Measurements from ENCODE around the gene ELMO1. TPM values are rescaled to one million over a fixed set of nuclear protein-coding genes. Genes with fewer than 3 reads are reported as not detected.

ELMO1 gene
- total and polyA plus RNA-seq, 10 of the 15 experiments (the other 5 are each of a cell fraction or from before 2014, with no cell fraction given), result 22.6 to 85.9 (median 56.6) TPM

DNA sequence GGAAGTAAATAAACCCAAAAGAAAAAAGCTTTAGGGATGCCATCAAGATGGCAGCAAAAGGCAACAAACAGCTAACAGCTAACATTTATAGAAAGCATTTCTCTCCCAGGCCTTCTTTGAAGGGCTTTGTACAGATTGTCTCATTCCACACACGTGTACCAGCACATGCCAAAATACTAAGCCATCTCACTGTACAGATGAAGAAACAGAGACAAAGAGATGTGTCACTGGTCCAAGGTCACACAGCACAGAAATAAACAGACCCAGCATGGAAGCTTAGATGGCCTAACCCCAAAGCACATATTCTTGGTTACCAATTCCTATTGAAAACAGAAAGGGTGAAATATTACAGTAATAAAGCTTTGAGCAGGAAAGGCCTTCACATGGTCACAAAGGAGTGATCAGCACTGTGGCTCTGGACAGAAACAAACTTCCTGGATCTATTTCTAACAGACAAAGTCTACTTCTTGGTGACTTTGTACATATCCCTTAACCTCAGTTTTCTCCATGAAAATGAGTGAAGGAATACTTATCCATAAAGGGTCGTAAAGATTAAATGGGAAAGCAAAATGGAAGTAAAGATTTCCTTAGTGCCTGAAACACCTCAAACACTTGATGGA, 346.0 kb downstream of the ELMO1 start:
- WGBS (ENCODE audit: insufficient coverage, insufficient replicate concordance, low lambda C conversion rate, missing lambda C conversion rate), result 88% methylated on average over 2 of the region's 2 CpGs
- H4K20me1 ChIP-seq (ENCODE audit: control insufficient read depth, insufficient read depth), result no peaks in the 10 kb centered on the region
- no peaks in the 10 kb centered on the region; a peak in 1 of 4 replicates for H3K36me3 ChIP-seq (ENCODE audit: control insufficient read depth in 2 of 2, insufficient read depth in 2 of 2, low read length in 1 of 2)
- TF ChIP-seq, protein P1, sequence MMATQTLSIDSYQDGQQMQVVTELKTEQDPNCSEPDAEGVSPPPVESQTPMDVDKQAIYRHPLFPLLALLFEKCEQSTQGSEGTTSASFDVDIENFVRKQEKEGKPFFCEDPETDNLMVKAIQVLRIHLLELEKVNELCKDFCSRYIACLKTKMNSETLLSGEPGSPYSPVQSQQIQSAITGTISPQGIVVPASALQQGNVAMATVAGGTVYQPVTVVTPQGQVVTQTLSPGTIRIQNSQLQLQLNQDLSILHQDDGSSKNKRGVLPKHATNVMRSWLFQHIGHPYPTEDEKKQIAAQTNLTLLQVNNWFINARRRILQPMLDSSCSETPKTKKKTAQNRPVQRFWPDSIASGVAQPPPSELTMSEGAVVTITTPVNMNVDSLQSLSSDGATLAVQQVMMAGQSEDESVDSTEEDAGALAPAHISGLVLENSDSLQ (IDR thresholded peaks at IDR 0.05), result no peak
- TF ChIP-seq PAX5 (IDR thresholded peaks at IDR 0.05; ENCODE audit: borderline replicate concordance, low read depth, low read length), result no peak
- TF ChIP-seq SMARCA5 (IDR thresholded peaks at IDR 0.05), result no peak
- TF ChIP-seq NFIC (IDR thresholded peaks at IDR 0.05; ENCODE audit: low read depth, low read length), result no peak
- no peak for TF ChIP-seq MYB (IDR thresholded peaks at IDR 0.05; ENCODE audit: borderline replicate concordance, low read depth, low read length)
- no peak for TF ChIP-seq NFYA (IDR thresholded peaks at IDR 0.05; ENCODE audit: borderline replicate concordance, low read depth, low read length)
- TF ChIP-seq, protein P2, sequence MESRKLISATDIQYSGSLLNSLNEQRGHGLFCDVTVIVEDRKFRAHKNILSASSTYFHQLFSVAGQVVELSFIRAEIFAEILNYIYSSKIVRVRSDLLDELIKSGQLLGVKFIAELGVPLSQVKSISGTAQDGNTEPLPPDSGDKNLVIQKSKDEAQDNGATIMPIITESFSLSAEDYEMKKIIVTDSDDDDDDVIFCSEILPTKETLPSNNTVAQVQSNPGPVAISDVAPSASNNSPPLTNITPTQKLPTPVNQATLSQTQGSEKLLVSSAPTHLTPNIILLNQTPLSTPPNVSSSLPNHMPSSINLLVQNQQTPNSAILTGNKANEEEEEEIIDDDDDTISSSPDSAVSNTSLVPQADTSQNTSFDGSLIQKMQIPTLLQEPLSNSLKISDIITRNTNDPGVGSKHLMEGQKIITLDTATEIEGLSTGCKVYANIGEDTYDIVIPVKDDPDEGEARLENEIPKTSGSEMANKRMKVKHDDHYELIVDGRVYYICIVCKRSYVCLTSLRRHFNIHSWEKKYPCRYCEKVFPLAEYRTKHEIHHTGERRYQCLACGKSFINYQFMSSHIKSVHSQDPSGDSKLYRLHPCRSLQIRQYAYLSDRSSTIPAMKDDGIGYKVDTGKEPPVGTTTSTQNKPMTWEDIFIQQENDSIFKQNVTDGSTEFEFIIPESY (IDR thresholded peaks at IDR 0.05), result no peak
- no peak for TF ChIP-seq NR2F1 (conservative IDR thresholded peaks at IDR 0.05)
- TF ChIP-seq ZSCAN29 (IDR thresholded peaks at IDR 0.05), result no peak
- no peak for TF ChIP-seq RB1 (IDR thresholded peaks at IDR 0.05; ENCODE audit: borderline replicate concordance)
- TF ChIP-seq RUNX3 (IDR thresholded peaks at IDR 0.05; ENCODE audit: low read length), result no peak
- TF ChIP-seq SMAD5 (IDR thresholded peaks at IDR 0.05; ENCODE audit: low read depth), result no peak
- no peak for TF ChIP-seq IKZF1 (conservative IDR thresholded peaks at IDR 0.05)
- TF ChIP-seq, protein P3, sequence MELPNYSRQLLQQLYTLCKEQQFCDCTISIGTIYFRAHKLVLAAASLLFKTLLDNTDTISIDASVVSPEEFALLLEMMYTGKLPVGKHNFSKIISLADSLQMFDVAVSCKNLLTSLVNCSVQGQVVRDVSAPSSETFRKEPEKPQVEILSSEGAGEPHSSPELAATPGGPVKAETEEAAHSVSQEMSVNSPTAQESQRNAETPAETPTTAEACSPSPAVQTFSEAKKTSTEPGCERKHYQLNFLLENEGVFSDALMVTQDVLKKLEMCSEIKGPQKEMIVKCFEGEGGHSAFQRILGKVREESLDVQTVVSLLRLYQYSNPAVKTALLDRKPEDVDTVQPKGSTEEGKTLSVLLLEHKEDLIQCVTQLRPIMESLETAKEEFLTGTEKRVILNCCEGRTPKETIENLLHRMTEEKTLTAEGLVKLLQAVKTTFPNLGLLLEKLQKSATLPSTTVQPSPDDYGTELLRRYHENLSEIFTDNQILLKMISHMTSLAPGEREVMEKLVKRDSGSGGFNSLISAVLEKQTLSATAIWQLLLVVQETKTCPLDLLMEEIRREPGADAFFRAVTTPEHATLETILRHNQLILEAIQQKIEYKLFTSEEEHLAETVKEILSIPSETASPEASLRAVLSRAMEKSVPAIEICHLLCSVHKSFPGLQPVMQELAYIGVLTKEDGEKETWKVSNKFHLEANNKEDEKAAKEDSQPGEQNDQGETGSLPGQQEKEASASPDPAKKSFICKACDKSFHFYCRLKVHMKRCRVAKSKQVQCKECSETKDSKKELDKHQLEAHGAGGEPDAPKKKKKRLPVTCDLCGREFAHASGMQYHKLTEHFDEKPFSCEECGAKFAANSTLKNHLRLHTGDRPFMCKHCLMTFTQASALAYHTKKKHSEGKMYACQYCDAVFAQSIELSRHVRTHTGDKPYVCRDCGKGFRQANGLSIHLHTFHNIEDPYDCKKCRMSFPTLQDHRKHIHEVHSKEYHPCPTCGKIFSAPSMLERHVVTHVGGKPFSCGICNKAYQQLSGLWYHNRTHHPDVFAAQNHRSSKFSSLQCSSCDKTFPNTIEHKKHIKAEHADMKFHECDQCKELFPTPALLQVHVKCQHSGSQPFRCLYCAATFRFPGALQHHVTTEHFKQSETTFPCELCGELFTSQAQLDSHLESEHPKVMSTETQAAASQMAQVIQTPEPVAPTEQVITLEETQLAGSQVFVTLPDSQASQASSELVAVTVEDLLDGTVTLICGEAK (IDR thresholded peaks at IDR 0.05; ENCODE audit: borderline replicate concordance), result no peak
- TF ChIP-seq, protein P4, sequence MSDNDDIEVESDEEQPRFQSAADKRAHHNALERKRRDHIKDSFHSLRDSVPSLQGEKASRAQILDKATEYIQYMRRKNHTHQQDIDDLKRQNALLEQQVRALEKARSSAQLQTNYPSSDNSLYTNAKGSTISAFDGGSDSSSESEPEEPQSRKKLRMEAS (IDR thresholded peaks at IDR 0.05; ENCODE audit: low read depth, low read length), result no peak
- TF ChIP-seq FOS (IDR thresholded peaks at IDR 0.05; ENCODE audit: borderline replicate concordance, extremely low read depth, insufficient read length), result no peak
- ChIA-PET CTCF (no interaction called here), RAD21 (ENCODE audit: unreplicated experiment) (no interaction called here), SMC1A (ENCODE audit: uncharacterized antibody, unreplicated experiment) (interaction anchor here (1.3 kb wide), 1 partner anchor 79 kb away, joined by 4 read pairs; no protein-coding TSS in a partner anchor), POLR2A (no interaction called here)
- in situ Hi-C loops (cut with MboI) (no loop called here), intact Hi-C loops (cut with micrococcal nuclease; ENCODE audit: unreplicated experiment) (no loop called here)
- H3K27ac ChIP-seq (ENCODE audit: control insufficient read depth, insufficient read depth), result no peak overlapping the region
- no peaks in the 10 kb centered on the region for H3K27me3 ChIP-seq (replicated peaks in 1 of 2; ENCODE audit: control insufficient read depth in 2 of 2, insufficient read depth in 2 of 2, low read length in 1 of 2)
- H3K4me2 ChIP-seq (ENCODE audit: control insufficient read depth, insufficient read depth), result no peak overlapping the region
- H3K9me3 ChIP-seq (replicated peaks; ENCODE audit: control insufficient read depth, insufficient read depth, low read length), result no peaks in the 10 kb centered on the region
- DNase-seq (ENCODE audit: low read depth, low spot score), result no peak
- no peak for ATAC-seq
- H3K4me1 ChIP-seq (ENCODE audit: control insufficient read depth, insufficient read depth, low read length), result peaks cover 5% of the 10 kb centered on the region; the same call in 1 of the 2 replicates
- H3K4me3 ChIP-seq, result no peak overlapping the region
- no TSS peak for BruUV-seq (replicated peaks)
- FAIRE-seq, result no peak
- no peak overlapping the region for H2AFZ ChIP-seq (ENCODE audit: control insufficient read depth, low read depth, low read length)
- no peak overlapping the region for H3K9ac ChIP-seq (ENCODE audit: control insufficient read depth, insufficient read depth, low read length)
- H3K79me2 ChIP-seq (ENCODE audit: control insufficient read depth, insufficient read depth, low read length), result no peaks in the 10 kb centered on the region

All from GM12878 (cell line).